H1 (cell line): ENCODE data around the gene KNOP1. TPM values are rescaled to one million over a fixed set of nuclear protein-coding genes. Genes with fewer than 3 reads are reported as not detected.

Source experiments
- CTCF ChIA-PET: fragments of 300-600 bp; sonication (Branson Sonifier 250); formaldehyde crosslinking; loops from one replicate; lab custom pipeline; 2021; ENCODE audit not compliant: partially characterized antibody; lab: Charles Lee
- POLR2A ChIA-PET: fragments of 300-600 bp; sonication (Branson Sonifier 250); formaldehyde crosslinking; loops from one replicate; lab custom pipeline; 2021; ENCODE audit warnings: inconsistent platforms; ENCODE audit not compliant: partially characterized antibody; lab: Charles Lee
- DNase-seq, 2 experiments: peaks; one replicate each; pipeline versions ENCODE4 v3.0.0 to v3.0.0-alpha.2; 2010 to 2022; ENCODE audit warnings: low spot score in 2 of 2, low read depth in 1 of 2, mixed read lengths in 1 of 2
- FAIRE-seq: peaks from 2 replicates; lab custom pipeline; 2011; peaks lifted over from hg19 to GRCh38; lab: Jason Lieb, UNC
- H2AFZ ChIP-seq: 2 replicates; pipeline ENCODE4 v1.8.1; 2012; ENCODE audit warnings: low read length, inconsistent platforms
- H2AK5ac ChIP-seq: 2 replicates; pipeline ENCODE4 v1.6.1; 2013; ENCODE audit warnings: low read depth, low read length
- H2BK120ac ChIP-seq: replicated peaks from 2 replicates; pipeline ENCODE3; 2013; ENCODE audit warnings: low read depth, low read length, inconsistent platforms
- H2BK12ac ChIP-seq: 2 replicates; pipeline ENCODE4 v1.6.1; 2013; ENCODE audit warnings: low read depth, low read length
- H2BK15ac ChIP-seq: 2 replicates; pipeline ENCODE4 v1.6.1; 2013; ENCODE audit warnings: low read length
- H2BK20ac ChIP-seq: 2 replicates; pipeline ENCODE4 v1.6.1; 2013; ENCODE audit warnings: low read length
- H2BK5ac ChIP-seq: 2 replicates; pipeline ENCODE4 v1.6.1; 2013; ENCODE audit warnings: low read depth, low read length
- H3K14ac ChIP-seq: 2 replicates; pipeline ENCODE4 v1.6.1; 2013; ENCODE audit warnings: inconsistent platforms; ENCODE audit not compliant: insufficient read length
- H3K18ac ChIP-seq: 2 replicates; pipeline ENCODE4 v1.6.1; 2013; ENCODE audit warnings: low read length; ENCODE audit errors: extremely low read depth
- H3K23ac ChIP-seq: 2 replicates; pipeline ENCODE4 v1.6.1; 2013; ENCODE audit warnings: inconsistent platforms; ENCODE audit not compliant: insufficient read length
- H3K23me2 ChIP-seq: 2 replicates; pipeline ENCODE4 v1.6.1; 2013; ENCODE audit warnings: low read depth, low read length
- H3K27ac ChIP-seq: 2 replicates; pipeline ENCODE4 v1.6.1; 2011; ENCODE audit warnings: low read depth, low read length, inconsistent platforms
- H3K27me3 ChIP-seq, 4 experiments: replicated peaks in 1 of 4; 1 replicate in 1 of 4; 2 replicates in 3 of 4; pipeline versions ENCODE4 v1.6.1 to v1.8.1; 2011 to 2013; ENCODE audit warnings: low read length in 3 of 4, mild to moderate bottlenecking in 3 of 4, inconsistent platforms in 2 of 4, mixed read lengths in 2 of 4, moderate library complexity in 1 of 4; ENCODE audit not compliant: control insufficient read depth in 3 of 4, insufficient read depth in 3 of 4; ENCODE audit errors: extremely low read depth in 1 of 4
- H3K36me3 ChIP-seq, 4 experiments: 2 replicates each; pipeline versions ENCODE4 v1.6.1 to v1.8.1; 2011 to 2013; ENCODE audit warnings: mild to moderate bottlenecking in 4 of 4, low read length in 3 of 4, moderate library complexity in 2 of 4, control low read depth in 1 of 4, inconsistent platforms in 1 of 4; ENCODE audit not compliant: insufficient read depth in 4 of 4, control insufficient read depth in 2 of 4
- H3K4ac ChIP-seq: replicated peaks from 2 replicates; pipeline ENCODE3; 2013; ENCODE audit warnings: low read length, low read depth, mixed read lengths, inconsistent platforms; ENCODE audit not compliant: insufficient read length
- H3K4me1 ChIP-seq, 4 experiments: replicated peaks in 1 of 4; 1 replicate in 1 of 4; 2 replicates in 3 of 4; pipeline versions ENCODE4 v1.6.1 to v1.8.1; 2011 to 2013; ENCODE audit warnings: low read length in 3 of 4, inconsistent platforms in 2 of 4, mixed read lengths in 1 of 4; ENCODE audit not compliant: insufficient read depth in 4 of 4, control insufficient read depth in 3 of 4
- H3K4me2 ChIP-seq, 2 experiments: 2 replicates each; pipeline versions ENCODE4 v1.6.1 to v1.8.1; 2011 to 2013; ENCODE audit warnings: low read depth in 2 of 2, low read length in 2 of 2, control low read depth in 1 of 2, inconsistent platforms in 1 of 2, mild to moderate bottlenecking in 1 of 2; ENCODE audit not compliant: insufficient read depth in 1 of 2
- H3K4me3 ChIP-seq, 4 experiments: fragments of 200-600, 300-600 bp in 1 of 4; sonication (generic), shearing (Covaris generic), sonication (Bioruptor Twin) in 1 of 4; 2 replicates each; pipeline versions ENCODE4 v1.5.1 to v1.8.1; 2011 to 2016; ENCODE audit warnings: low read length in 4 of 4, low read depth in 3 of 4, control low read depth in 2 of 4, inconsistent platforms in 2 of 4, mild to moderate bottlenecking in 2 of 4, mixed read lengths in 1 of 4, moderate library complexity in 1 of 4; ENCODE audit not compliant: insufficient read depth in 2 of 4; ENCODE audit errors: extremely low read depth in 1 of 4
- H3K56ac ChIP-seq: replicated peaks from 2 replicates; pipeline ENCODE3; 2013; ENCODE audit warnings: low read depth, mild to moderate bottlenecking, mixed read lengths, low read length, inconsistent platforms; ENCODE audit not compliant: insufficient read length
- H3K79me1 ChIP-seq: 2 replicates; pipeline ENCODE4 v1.6.1; 2013; ENCODE audit warnings: low read depth, low read length, control low read depth
- H3K79me2 ChIP-seq, 2 experiments: 2 replicates each; pipeline versions ENCODE4 v1.6.1 to v1.8.1; 2012 to 2013; ENCODE audit warnings: low read length in 2 of 2, mild to moderate bottlenecking in 2 of 2, inconsistent platforms in 1 of 2; ENCODE audit not compliant: insufficient read depth in 2 of 2, control insufficient read depth in 1 of 2
- H3K9ac ChIP-seq, 4 experiments: replicated peaks in 1 of 4; 1 replicate in 1 of 4; 2 replicates in 3 of 4; pipeline versions ENCODE4 v1.6.1 to v1.8.1; 2011 to 2013; ENCODE audit warnings: low read depth in 3 of 4, low read length in 3 of 4, control low read depth in 2 of 4, mild to moderate bottlenecking in 2 of 4, moderate library complexity in 2 of 4, inconsistent platforms in 1 of 4; ENCODE audit errors: extremely low read depth in 1 of 4
- H3K9me3 ChIP-seq, 2 experiments: 2 replicates each; pipeline versions ENCODE4 v1.6.1 to v1.8.1; 2012 to 2013; ENCODE audit warnings: mild to moderate bottlenecking in 2 of 2, moderate library complexity in 2 of 2, control low read depth in 1 of 2, inconsistent platforms in 1 of 2, low read depth in 1 of 2, low read length in 1 of 2, mixed read lengths in 1 of 2; ENCODE audit not compliant: insufficient read depth in 2 of 2
- H4K20me1 ChIP-seq, 2 experiments: replicated peaks in 1 of 2; 2 replicates each; pipeline versions ENCODE3 to v1.8.1; 2011 to 2013; ENCODE audit warnings: inconsistent platforms in 2 of 2, low read length in 2 of 2, mild to moderate bottlenecking in 1 of 2; ENCODE audit not compliant: insufficient read depth in 2 of 2, control insufficient read depth in 1 of 2
- H4K5ac ChIP-seq: 2 replicates; pipeline ENCODE4 v1.6.1; 2013; ENCODE audit warnings: low read length, low read depth, mixed read lengths, inconsistent platforms; ENCODE audit not compliant: insufficient read length
- H4K8ac ChIP-seq: 2 replicates; pipeline ENCODE4 v1.8.0; 2013; ENCODE audit warnings: mild to moderate bottlenecking, moderate library complexity, low read length, inconsistent platforms; ENCODE audit not compliant: insufficient read depth; ENCODE audit errors: extremely low read depth
- H4K91ac ChIP-seq: replicated peaks from 2 replicates; pipeline ENCODE3; 2013; ENCODE audit warnings: low read length, mixed read lengths, inconsistent platforms; ENCODE audit not compliant: insufficient read length
- JUND ChIP-seq: IDR thresholded peaks from 2 replicates; pipeline ENCODE4 v1.6.1; 2011; ENCODE audit warnings: mild to moderate bottlenecking, improper control_type of control experiment, low read length
- NANOG ChIP-seq: IDR thresholded peaks from 2 replicates; pipeline ENCODE4 v1.6.1; 2011; ENCODE audit warnings: low read length, low read depth, mild to moderate bottlenecking, inconsistent platforms; ENCODE audit not compliant: insufficient read depth, poor library complexity, severe bottlenecking
- POLR2A ChIP-seq, 2 experiments: IDR thresholded peaks; 1 replicate in 1 of 2; 2 replicates in 1 of 2; pipeline ENCODE4 v1.6.1; 2011; ENCODE audit warnings: low read depth in 2 of 2, low read length in 2 of 2, mild to moderate bottlenecking in 2 of 2; ENCODE audit errors: control extremely low read depth in 1 of 2
- SIN3A ChIP-seq, 2 experiments: IDR thresholded peaks in 1 of 2; conservative IDR thresholded peaks in 1 of 2; 2 replicates each; pipeline ENCODE4 v1.6.1; 2011 to 2012; ENCODE audit warnings: low read length in 2 of 2, improper control_type of control experiment in 1 of 2, low read depth in 1 of 2, mild to moderate bottlenecking in 1 of 2
- WGBS, 2 experiments: shearing (Covaris generic) in 1 of 2; methylation state at CpG; one replicate each; pipeline versions ENCODE4 v1.1.6 to v1.1.7; 2013 to 2015; ENCODE audit warnings: low lambda C conversion rate in 2 of 2, mixed read lengths in 2 of 2, inconsistent platforms in 1 of 2, low coverage in 1 of 2, missing lambda C conversion rate in 1 of 2; ENCODE audit not compliant: insufficient replicate concordance in 2 of 2, insufficient coverage in 1 of 2, insufficient read length in 1 of 2; ENCODE audit errors: extremely low coverage in 1 of 2, missing lambda C conversion rate in 1 of 2; 5-methylcytosine and 5-hydroxymethylcytosine counted together
- polyA plus RNA-seq, 7 experiments: library from polyadenylated mRNA; depleted of rRNA in 3 of 7; stranded (reverse) in 5 of 7; unstranded in 2 of 7; fragments of >200 nt in 5 of 7; fragments of 200-250 nt in 2 of 7; gene quantifications; 1 replicate in 5 of 7; 2 replicates in 1 of 7; 4 replicates in 1 of 7; pipeline versions ENCODE4 v1.2.1 to v1.2.3, GENCODE V29; 2011 to 2013; ENCODE audit warnings: missing spikeins in 2 of 7, mixed read lengths in 2 of 7
- total RNA-seq: library from RNA; stranded (reverse); fragmentation: NEBNext Ultra II Directional; extraction: Animal tissue kit (Norgen Biotek cat#: 25700); gene quantifications from 2 replicates; pipeline ENCODE4 v1.2.1, GENCODE V29; 2021

Gene KNOP1
- total and polyA plus RNA-seq, 2 of the 8 experiments (the other 6 are each of a cell fraction or from before 2014, with no cell fraction given): 21.6 to 87.9 TPM

DNA sequence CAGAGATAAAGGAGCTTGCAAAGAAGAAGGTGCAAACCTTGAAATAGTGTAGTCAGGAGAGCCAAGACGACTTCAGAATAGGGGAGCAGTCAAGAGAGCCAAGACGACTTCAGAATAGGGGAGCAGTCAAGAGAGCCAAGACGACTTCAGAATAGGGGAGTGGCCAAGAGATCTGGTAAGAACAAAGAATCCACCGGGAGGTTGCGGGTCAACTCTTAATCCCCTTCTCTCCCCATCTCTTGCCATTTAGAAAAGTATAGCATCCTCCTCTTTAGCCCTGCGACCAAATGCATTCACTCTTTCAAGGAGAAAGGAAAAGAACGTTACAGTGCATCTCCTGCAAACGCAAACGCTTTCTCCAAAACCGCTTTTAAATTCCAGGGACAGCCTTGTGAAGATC, 713 bp downstream of the KNOP1 start:
- DNase-seq: no peak
- H2AFZ ChIP-seq: no peak overlapping the region
- H3K14ac ChIP-seq: peak overlapping the region; percentile 89
- H3K23me2 ChIP-seq: peaks cover 5% of the 10 kb centered on the region
- peak overlapping the region; percentile 96 to 99 (median 97) for H3K4me3 ChIP-seq
- TF ChIP-seq POLR2A (IDR thresholded peaks at IDR 0.05; ENCODE audit: control extremely low read depth in 1 of 2, low read depth in 2 of 2, low read length in 2 of 2) (peak in 1 of 2 experiments; percentile 3; a peak in 1 of 3 replicates), SIN3A (conservative IDR thresholded peaks at IDR 0.05 in 1 of 2, IDR thresholded peaks at IDR 0.05 in 1 of 2; ENCODE audit: low read depth in 1 of 2, low read length in 2 of 2) (no peak), NANOG (no peak), JUND (no peak)
- H4K5ac ChIP-seq: peak overlapping the region; percentile 83
- ChIA-PET CTCF (no interaction called here), POLR2A (interaction anchor here (1.0 to 4.2 kb wide), 14 partner anchors 8 to 959 kb away, joined by 3 to 23 read pairs (median 8); partner anchors contain the start of gene VPS35L)
- peaks cover 19 to 20% of the 10 kb centered on the region in 2 experiments for H4K20me1 ChIP-seq
- peak overlapping the region; percentile 30 for H3K4ac ChIP-seq
- H3K9me3 ChIP-seq: no peaks in the 10 kb centered on the region
- H4K91ac ChIP-seq: peak overlapping the region; percentile 92
- no peak overlapping the region for H4K8ac ChIP-seq
- peak overlapping the region; percentile 92 to 96 (median 96) for H3K9ac ChIP-seq
- peak overlapping the region; percentile 87 to 88 for H3K4me2 ChIP-seq
- no peaks in the 10 kb centered on the region for H3K27me3 ChIP-seq
- peaks cover 2% of the 10 kb centered on the region; the same call in 1 of the 2 replicates for H3K79me1 ChIP-seq
- WGBS, 2 experiments: 1% methylated on average over 10 of the region's 10 CpGs; no CpG with 5 or more reads in 1 of the 2 experiments
- no peak overlapping the region for H3K23ac ChIP-seq
- no peak overlapping the region for H2BK15ac ChIP-seq
- no peak overlapping the region for H2BK120ac ChIP-seq
- H2BK5ac ChIP-seq: peak overlapping the region; percentile 84
- peak overlapping the region; percentile 96; the same call in 1 of the 2 replicates for H3K18ac ChIP-seq
- peaks cover 10 to 31% (median 17%) of the 10 kb centered on the region in 4 experiments; a peak in 7 of 8 replicates for H3K36me3 ChIP-seq
- H3K56ac ChIP-seq: peak overlapping the region; percentile 90
- H3K4me1 ChIP-seq: peaks cover 3 to 19% (median 8%) of the 10 kb centered on the region in 4 experiments
- H2BK20ac ChIP-seq: no peak overlapping the region
- peaks cover 36 to 75% of the 10 kb centered on the region in 2 experiments for H3K79me2 ChIP-seq
- H2AK5ac ChIP-seq: peak overlapping the region; percentile 3; the same call in 1 of the 2 replicates
- no peak for FAIRE-seq
- peak overlapping the region; percentile 94 for H3K27ac ChIP-seq
- no peak overlapping the region for H2BK12ac ChIP-seq
